Mucosa of rectum (tissue), 2 donors: Measurements from ENCODE around the gene DYNC2H1.

Experiments
- H3K27ac ChIP-seq, 2 donors: one replicate each; pipeline ENCODE4 v1.7.0; 2013; ENCODE audit warnings: inconsistent platforms in 2 of 2, low read depth in 2 of 2, low read length in 2 of 2
- H3K27me3 ChIP-seq, 2 donors: one replicate each; pipeline ENCODE4 v1.7.0; 2013; ENCODE audit warnings: low read length in 2 of 2; ENCODE audit not compliant: control insufficient read depth in 2 of 2, insufficient read depth in 2 of 2
- H3K36me3 ChIP-seq, 2 donors: one replicate each; pipeline ENCODE4 v1.7.0; 2013; ENCODE audit warnings: low read length in 2 of 2; ENCODE audit not compliant: control insufficient read depth in 2 of 2, insufficient read depth in 2 of 2
- H3K4me1 ChIP-seq, 2 donors: one replicate each; pipeline ENCODE4 v1.7.0; 2013; ENCODE audit warnings: low read length in 2 of 2, mild to moderate bottlenecking in 1 of 2; ENCODE audit not compliant: control insufficient read depth in 2 of 2, insufficient read depth in 2 of 2
- H3K4me3 ChIP-seq, 2 donors: one replicate each; pipeline ENCODE4 v1.7.0; 2013; ENCODE audit warnings: low read length in 2 of 2
- H3K9ac ChIP-seq, 2 donors: one replicate each; pipeline ENCODE4 v1.7.0; 2013; ENCODE audit warnings: low read length in 2 of 2, low read depth in 1 of 2, mild to moderate bottlenecking in 1 of 2
- H3K9me3 ChIP-seq, 2 donors: one replicate each; pipeline ENCODE4 v1.7.0; 2013; ENCODE audit warnings: low read length in 2 of 2; ENCODE audit not compliant: control insufficient read depth in 2 of 2
- donor health status: healthy.
- donor health status: Normal muscosa, but diverticular disease.

Gene DYNC2H1

GRCh38 chr11:103384652-103385051 lies 275.4 kb downstream of the DYNC2H1 start:
- Histone ChIP-seq H3K27ac (no peak overlapping the region), H3K4me1 (no peaks in the 10 kb centered on the region), H3K9me3 (no peaks in the 10 kb centered on the region), H3K9ac (no peak overlapping the region), H3K4me3 (no peak overlapping the region), H3K36me3 (no peaks in the 10 kb centered on the region), H3K27me3 (no peaks in the 10 kb centered on the region)

DNA sequence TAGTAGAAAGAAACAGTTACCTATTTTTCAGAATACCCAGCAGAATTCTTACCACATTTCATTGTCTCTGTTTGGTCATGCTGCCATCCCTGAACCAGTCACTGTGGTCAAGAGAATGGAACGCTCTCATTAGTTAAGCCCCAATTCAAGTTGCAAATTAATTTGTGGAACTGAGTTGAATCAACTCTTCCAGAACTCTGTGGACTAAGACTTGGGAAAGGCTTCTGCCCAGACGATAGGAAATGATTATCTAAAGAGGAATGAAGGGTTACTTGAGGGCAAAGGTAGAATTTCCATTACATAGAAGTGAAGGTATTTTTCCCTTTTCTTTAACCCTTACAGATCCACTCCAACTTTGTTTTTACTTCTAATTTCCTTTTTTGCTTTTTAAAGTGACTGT lies 286.4 kb downstream of the DYNC2H1 start:
- Histone ChIP-seq H3K36me3 (peaks cover 0 to 3% of the 10 kb centered on the region in 2 donors), H3K4me1 (no peaks in the 10 kb centered on the region), H3K4me3 (no peak overlapping the region), H3K9ac (no peak overlapping the region), H3K27me3 (no peaks in the 10 kb centered on the region), H3K27ac (no peak overlapping the region), H3K9me3 (no peaks in the 10 kb centered on the region)

DNA sequence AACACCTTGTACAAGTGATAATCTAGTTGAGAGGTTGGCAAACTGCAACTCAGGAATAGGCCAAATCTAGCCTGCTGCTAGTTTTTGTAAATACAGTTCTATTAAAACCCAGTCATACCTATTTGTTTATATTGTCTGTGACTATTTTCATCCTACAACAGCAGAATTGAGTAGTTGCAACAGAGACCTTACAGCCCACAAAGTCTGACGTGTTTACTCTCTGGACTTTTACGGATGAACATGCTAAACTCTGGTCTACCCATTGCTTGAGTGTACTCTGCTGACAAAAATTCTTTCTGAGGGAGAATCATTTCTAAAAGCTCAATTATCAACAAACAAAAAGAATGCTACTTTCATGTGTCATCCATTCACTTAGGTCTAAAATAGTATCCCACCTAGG lies 287.0 kb downstream of the DYNC2H1 start:
- H3K27ac ChIP-seq, result no peak overlapping the region
- H3K27me3 ChIP-seq, result no peaks in the 10 kb centered on the region
- no peaks in the 10 kb centered on the region for H3K4me1 ChIP-seq
- no peak overlapping the region for H3K9ac ChIP-seq
- no peaks in the 10 kb centered on the region for H3K9me3 ChIP-seq
- peaks cover 0 to 3% of the 10 kb centered on the region in 2 donors for H3K36me3 ChIP-seq
- H3K4me3 ChIP-seq, result no peak overlapping the region

DNA sequence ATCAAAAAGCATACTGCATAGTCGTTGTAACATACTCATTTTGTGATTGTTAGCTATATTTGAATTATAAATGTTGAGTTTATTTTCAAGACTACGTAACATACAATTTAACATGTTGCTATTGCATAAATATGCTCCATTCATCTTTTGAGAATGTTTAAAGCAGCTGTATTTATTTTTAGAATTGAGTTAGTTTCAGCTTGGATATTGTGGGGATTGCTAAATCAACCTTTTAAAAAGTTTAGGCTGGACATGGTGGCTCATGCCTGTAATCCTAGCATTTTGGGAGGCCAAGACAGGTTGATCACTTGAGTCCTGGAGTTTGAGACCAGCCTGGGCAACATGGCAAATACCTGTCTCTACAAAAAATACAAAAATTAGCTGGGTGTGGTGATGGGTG lies 288.1 kb downstream of the DYNC2H1 start:
- Histone ChIP-seq H3K4me3 (no peak overlapping the region), H3K9me3 (no peaks in the 10 kb centered on the region), H3K27me3 (no peaks in the 10 kb centered on the region), H3K9ac (no peak overlapping the region), H3K4me1 (no peaks in the 10 kb centered on the region), H3K27ac (no peak overlapping the region), H3K36me3 (peaks cover 0 to 3% of the 10 kb centered on the region in 2 donors)

DNA sequence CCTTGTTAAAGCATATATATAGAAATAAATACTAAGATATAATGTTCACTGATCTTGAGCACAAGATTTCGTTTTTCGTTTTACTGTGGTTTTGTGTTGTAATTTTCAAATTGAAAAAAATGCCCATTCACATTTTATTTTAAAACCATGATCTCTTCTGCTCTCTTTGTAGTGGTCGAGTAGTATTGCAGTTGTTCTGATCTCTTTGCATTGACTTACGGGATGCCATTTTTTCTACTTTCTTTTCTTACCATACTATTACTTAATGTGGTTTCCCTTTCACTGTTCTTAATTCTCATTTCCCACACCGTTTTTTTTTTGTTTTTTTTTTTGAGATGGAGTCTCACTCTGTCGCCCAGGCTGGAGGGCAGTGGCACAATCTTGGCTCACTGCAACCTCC lies 289.6 kb downstream of the DYNC2H1 start:
- Histone ChIP-seq H3K4me1 (no peaks in the 10 kb centered on the region), H3K36me3 (peaks cover 0 to 3% of the 10 kb centered on the region in 2 donors), H3K4me3 (no peak overlapping the region), H3K9me3 (no peaks in the 10 kb centered on the region), H3K27me3 (no peaks in the 10 kb centered on the region), H3K27ac (no peak overlapping the region), H3K9ac (no peak overlapping the region)

- Histone ChIP-seq H3K36me3 (no peaks in the 10 kb centered on the region), H3K9me3 (no peaks in the 10 kb centered on the region), H3K4me3 (no peak overlapping the region), H3K4me1 (no peaks in the 10 kb centered on the region), H3K9ac (no peak overlapping the region), H3K27ac (no peak overlapping the region), H3K27me3 (no peaks in the 10 kb centered on the region)
Observed at GRCh38 chr11:103406357-103406756, 297.1 kb downstream of the DYNC2H1 start.

DNA sequence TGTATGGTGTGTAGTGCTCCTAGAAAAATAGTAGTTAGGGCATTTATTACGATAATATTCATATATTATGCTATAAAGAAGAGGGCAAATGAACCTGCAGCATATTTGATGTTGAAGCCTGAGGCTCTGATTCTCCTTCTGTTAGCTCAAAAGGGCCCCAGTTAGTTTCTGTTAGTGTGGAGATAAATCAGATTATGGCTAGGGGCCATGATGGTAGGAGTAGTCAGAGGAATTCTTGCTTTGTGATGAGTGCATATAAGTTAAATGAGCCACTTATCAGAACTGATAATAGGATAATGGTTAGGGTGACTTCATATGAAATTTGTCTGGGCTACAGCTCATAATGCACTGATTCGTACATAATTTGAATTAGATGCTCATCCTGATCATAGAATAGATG lies 298.4 kb downstream of the DYNC2H1 start:
- Histone ChIP-seq H3K4me3 (no peak overlapping the region), H3K9ac (no peak overlapping the region), H3K27me3 (no peaks in the 10 kb centered on the region), H3K27ac (no peak overlapping the region), H3K36me3 (no peaks in the 10 kb centered on the region), H3K4me1 (no peaks in the 10 kb centered on the region), H3K9me3 (no peaks in the 10 kb centered on the region)

DNA sequence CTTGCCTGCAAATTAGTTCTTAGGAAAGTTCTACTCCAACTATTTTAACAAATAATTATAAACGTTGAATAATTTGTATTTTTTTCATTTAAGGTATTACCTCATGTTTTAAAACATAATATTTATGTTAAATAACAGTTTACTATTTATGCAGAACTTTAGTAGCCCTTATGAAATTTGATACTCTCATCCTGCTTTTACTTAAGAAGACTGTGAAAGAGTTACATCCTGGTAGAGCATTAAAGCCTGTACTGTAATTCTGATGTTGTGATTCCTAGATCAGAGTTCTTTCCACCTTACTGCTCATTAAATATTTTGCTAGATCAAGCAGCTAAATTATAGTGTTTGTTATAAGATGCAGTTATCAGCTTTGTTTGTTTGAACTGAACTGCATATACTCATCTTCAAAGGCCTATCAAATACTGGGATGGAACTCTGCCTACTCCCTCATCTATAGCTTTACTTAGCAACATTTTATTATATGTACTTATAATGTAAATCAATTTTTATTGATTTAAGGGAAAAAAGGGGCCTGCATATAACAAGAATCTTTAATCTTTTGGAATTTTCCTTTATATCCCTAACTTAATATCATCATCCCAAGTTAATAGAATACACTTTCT lies 304.2 kb downstream of the DYNC2H1 start:
- H3K4me3 ChIP-seq, result no peak overlapping the region
- no peak overlapping the region for H3K9ac ChIP-seq
- H3K27ac ChIP-seq, result no peak overlapping the region
- no peaks in the 10 kb centered on the region for H3K36me3 ChIP-seq
- no peaks in the 10 kb centered on the region for H3K27me3 ChIP-seq
- no peaks in the 10 kb centered on the region for H3K4me1 ChIP-seq
- H3K9me3 ChIP-seq, result no peaks in the 10 kb centered on the region

DNA sequence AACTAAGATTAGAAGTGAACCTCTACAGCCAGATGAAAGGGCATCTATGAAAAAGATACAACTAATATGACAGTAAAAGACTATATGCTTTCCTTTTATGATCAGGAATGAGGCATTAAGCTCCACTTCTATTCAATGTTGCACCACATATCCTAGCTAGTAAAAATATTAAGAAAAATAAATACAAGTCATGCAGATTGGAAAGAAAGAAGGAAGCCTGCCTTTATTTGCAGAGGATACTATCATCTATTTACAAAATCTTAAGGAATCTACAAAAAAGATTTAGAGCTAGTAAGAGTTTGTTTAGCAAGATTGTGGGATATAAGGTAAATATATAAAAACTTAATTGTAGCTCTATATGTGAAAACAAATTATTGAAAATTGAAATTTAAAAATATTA lies 308.8 kb downstream of the DYNC2H1 start:
- no peaks in the 10 kb centered on the region for H3K4me1 ChIP-seq
- no peaks in the 10 kb centered on the region for H3K36me3 ChIP-seq
- no peak overlapping the region for H3K27ac ChIP-seq
- H3K9me3 ChIP-seq, result no peaks in the 10 kb centered on the region
- no peaks in the 10 kb centered on the region for H3K27me3 ChIP-seq
- H3K4me3 ChIP-seq, result no peak overlapping the region
- H3K9ac ChIP-seq, result no peak overlapping the region

- Histone ChIP-seq H3K36me3 (no peaks in the 10 kb centered on the region), H3K9ac (no peak overlapping the region), H3K9me3 (no peaks in the 10 kb centered on the region), H3K27me3 (no peaks in the 10 kb centered on the region), H3K4me3 (no peak overlapping the region), H3K4me1 (no peaks in the 10 kb centered on the region), H3K27ac (no peak overlapping the region)
Observed at GRCh38 chr11:103420593-103420992, 311.4 kb downstream of the DYNC2H1 start.
